Esophagus (tissue), 2 donors: Measurements from ENCODE around the gene NEIL3. TPM values are rescaled to one million over a fixed set of nuclear protein-coding genes. Genes with fewer than 3 reads are reported as not detected.

Source experiments
- H3K27ac ChIP-seq, 2 donors: one replicate each; pipeline ENCODE4 v1.5.1; 2013; ENCODE audit warnings: low read depth in 2 of 2, mild to moderate bottlenecking in 2 of 2, inconsistent platforms in 1 of 2, low read length in 1 of 2, moderate library complexity in 1 of 2
- H3K27me3 ChIP-seq, 2 donors: one replicate each; pipeline ENCODE4 v1.6.1; 2013; ENCODE audit warnings: low read length in 2 of 2, control low read depth in 1 of 2, mild to moderate bottlenecking in 1 of 2; ENCODE audit not compliant: insufficient read depth in 2 of 2, control insufficient read depth in 1 of 2
- H3K36me3 ChIP-seq, 2 donors: one replicate each; pipeline ENCODE4 v1.6.1; 2013; ENCODE audit warnings: low read length in 1 of 2; ENCODE audit not compliant: control insufficient read depth in 2 of 2, insufficient read depth in 2 of 2
- H3K4me1 ChIP-seq, 2 donors: one replicate each; pipeline ENCODE4 v1.6.1; 2013; ENCODE audit warnings: low read length in 1 of 2; ENCODE audit not compliant: control insufficient read depth in 2 of 2, insufficient read depth in 2 of 2
- H3K4me3 ChIP-seq, 2 donors: one replicate each; pipeline ENCODE4 v1.5.1; 2013; ENCODE audit warnings: low read length in 2 of 2, mild to moderate bottlenecking in 2 of 2, low read depth in 1 of 2, moderate library complexity in 1 of 2
- H3K9me3 ChIP-seq, 2 donors: one replicate each; pipeline ENCODE4 v1.6.1; 2013; ENCODE audit warnings: mild to moderate bottlenecking in 2 of 2, low read depth in 1 of 2, low read length in 1 of 2, moderate library complexity in 1 of 2; ENCODE audit not compliant: control insufficient read depth in 2 of 2, insufficient read depth in 1 of 2
- WGBS, 2 donors: extraction: QIAGEN DNeasy Blood & Tissue Kit; methylation state at CpG; one replicate each; pipeline ENCODE4 v1.1.7; 2013; 5-methylcytosine and 5-hydroxymethylcytosine counted together
- polyA plus RNA-seq, 2 donors: library from polyadenylated mRNA; stranded (reverse); fragments of 200-250 nt; gene quantifications; one replicate each; pipeline ENCODE4 v1.2.3, GENCODE V29; 2013
- donor health status: healthy with polysubstance abuse.
- donor health status: Bipolar disorder and iron deficiency.

NEIL3 gene
- polyA plus RNA-seq, 2 donors, result 1.0 to 1.9 TPM

- H3K9me3 ChIP-seq, result no peaks in the 10 kb centered on the region
- H3K4me1 ChIP-seq, result no peaks in the 10 kb centered on the region
- WGBS, 2 donors, result 94 to 95% methylated on average over 19 of the region's 19 CpGs
- H3K27me3 ChIP-seq, result no peaks in the 10 kb centered on the region
- H3K27ac ChIP-seq, result no peak overlapping the region
- H3K36me3 ChIP-seq, result no peaks in the 10 kb centered on the region
- H3K4me3 ChIP-seq, result no peak overlapping the region
Measured at GRCh38 chr4:177380730-177381287, 71.1 kb downstream of the NEIL3 start.

GRCh38 chr4:177381762-177382310 lies 72.2 kb downstream of the NEIL3 start:
- no peak overlapping the region for H3K4me3 ChIP-seq
- H3K4me1 ChIP-seq, result no peaks in the 10 kb centered on the region
- WGBS, 2 donors, result 91 to 92% methylated on average over 13 of the region's 13 CpGs
- no peaks in the 10 kb centered on the region for H3K9me3 ChIP-seq
- H3K27ac ChIP-seq, result no peak overlapping the region
- H3K36me3 ChIP-seq, result no peaks in the 10 kb centered on the region
- H3K27me3 ChIP-seq, result no peaks in the 10 kb centered on the region

- H3K4me1 ChIP-seq, result no peaks in the 10 kb centered on the region
- no peak overlapping the region for H3K27ac ChIP-seq
- H3K9me3 ChIP-seq, result no peaks in the 10 kb centered on the region
- no peak overlapping the region for H3K4me3 ChIP-seq
- H3K27me3 ChIP-seq, result no peaks in the 10 kb centered on the region
- 69 to 78% methylated on average over 4 of the region's 4 CpGs for WGBS, 2 donors
- no peaks in the 10 kb centered on the region for H3K36me3 ChIP-seq
Measured at GRCh38 chr4:177384856-177385397, 75.3 kb downstream of the NEIL3 start.

- no peaks in the 10 kb centered on the region for H3K27me3 ChIP-seq
- H3K4me3 ChIP-seq, result no peak overlapping the region
- H3K36me3 ChIP-seq, result no peaks in the 10 kb centered on the region
- WGBS, 2 donors, result 58 to 63% methylated on average over 2 of the region's 2 CpGs
- no peak overlapping the region for H3K27ac ChIP-seq
- no peaks in the 10 kb centered on the region for H3K4me1 ChIP-seq
- no peaks in the 10 kb centered on the region for H3K9me3 ChIP-seq
Measured at GRCh38 chr4:177385576-177386277, 76.1 kb downstream of the NEIL3 start.

GRCh38 chr4:177386278-177386815 lies 76.7 kb downstream of the NEIL3 start:
- 52 to 59% methylated on average over 5 of the region's 5 CpGs for WGBS, 2 donors
- H3K27ac ChIP-seq, result no peak overlapping the region
- no peaks in the 10 kb centered on the region for H3K36me3 ChIP-seq
- no peaks in the 10 kb centered on the region for H3K27me3 ChIP-seq
- no peaks in the 10 kb centered on the region for H3K4me1 ChIP-seq
- H3K4me3 ChIP-seq, result no peak overlapping the region
- H3K9me3 ChIP-seq, result no peaks in the 10 kb centered on the region

GRCh38 chr4:177391287-177391686 lies 81.6 kb downstream of the NEIL3 start:
- Histone ChIP-seq H3K4me1 (no peaks in the 10 kb centered on the region), H3K9me3 (no peaks in the 10 kb centered on the region), H3K4me3 (no peak overlapping the region), H3K36me3 (no peaks in the 10 kb centered on the region), H3K27ac (no peak overlapping the region), H3K27me3 (no peaks in the 10 kb centered on the region)
- WGBS, 2 donors, result 56 to 65% methylated on average over 3 of the region's 3 CpGs

- Histone ChIP-seq H3K4me1 (no peaks in the 10 kb centered on the region), H3K27ac (no peak overlapping the region), H3K27me3 (no peaks in the 10 kb centered on the region), H3K36me3 (no peaks in the 10 kb centered on the region), H3K4me3 (no peak overlapping the region), H3K9me3 (no peaks in the 10 kb centered on the region)
- 57 to 58% methylated on average over 6 of the region's 6 CpGs for WGBS, 2 donors
Measured at GRCh38 chr4:177391953-177392352, 82.3 kb downstream of the NEIL3 start.

GRCh38 chr4:177393236-177393635 lies 83.6 kb downstream of the NEIL3 start:
- 57 to 68% methylated on average over 8 of the region's 8 CpGs for WGBS, 2 donors
- Histone ChIP-seq H3K4me3 (no peak overlapping the region), H3K27ac (no peak overlapping the region), H3K27me3 (no peaks in the 10 kb centered on the region), H3K9me3 (no peaks in the 10 kb centered on the region), H3K4me1 (no peaks in the 10 kb centered on the region), H3K36me3 (no peaks in the 10 kb centered on the region)

- H3K27ac ChIP-seq, result no peak overlapping the region
- H3K4me1 ChIP-seq, result no peaks in the 10 kb centered on the region
- H3K36me3 ChIP-seq, result no peaks in the 10 kb centered on the region
- no peak overlapping the region for H3K4me3 ChIP-seq
- H3K9me3 ChIP-seq, result no peaks in the 10 kb centered on the region
- 60 to 74% methylated on average over 2 of the region's 2 CpGs for WGBS, 2 donors
- no peaks in the 10 kb centered on the region for H3K27me3 ChIP-seq
Measured at GRCh38 chr4:177396352-177396751, 86.7 kb downstream of the NEIL3 start.
